ENCODE data around the gene SNRNP48. TPM values are rescaled to one million over a fixed set of nuclear protein-coding genes. Genes with fewer than 3 reads are reported as not detected.

The SNRNP48 gene
- total and polyA plus RNA-seq, 7 donors: 8.3 to 40.8 (median 9.9) TPM

GRCh38 chr6:7604003-7604402, 14.0 kb downstream of the SNRNP48 start:
- 57 to 67% (median 66%) methylated on average over 4 of the region's 4 CpGs for WGBS, 3 donors
- TF ChIP-seq CTCF (IDR thresholded peaks at IDR 0.05): no peak
- Histone ChIP-seq H3K4me1 (no peaks in the 10 kb centered on the region), H3K36me3 (ENCODE audit: insufficient read depth in 1 of 2, low read depth in 1 of 2) (peaks cover 12 to 98% of the 10 kb centered on the region in 2 donors), H3K27ac (no peak overlapping the region), H3K4me3 (no peak overlapping the region), H3K27me3 (ENCODE audit: insufficient read depth in 3 of 3, low read length in 2 of 3) (no peaks in the 10 kb centered on the region), H3K9me3 (no peaks in the 10 kb centered on the region)
- intact Hi-C loops (cut with DNase I): loop anchor here (5.0 kb wide), 2 partner anchors 202 to 307 kb away; no protein-coding TSS in a partner anchor
- ATAC-seq (peak; percentile 65 to 98 (median 77)), DNase-seq (no peak)

GRCh38 chr6:7604506-7604905, 14.5 kb downstream of the SNRNP48 start:
- no peak for TF ChIP-seq CTCF (IDR thresholded peaks at IDR 0.05)
- no peak for ATAC-seq
- WGBS, 3 donors: 91 to 98% (median 96%) methylated on average over 2 of the region's 2 CpGs

GRCh38 chr6:7615611-7616383, 25.8 kb downstream of the SNRNP48 start:
- Histone ChIP-seq H3K27me3 (ENCODE audit: insufficient read depth in 3 of 3, low read length in 2 of 3) (no peaks in the 10 kb centered on the region), H3K27ac (no peak overlapping the region), H3K36me3 (ENCODE audit: insufficient read depth in 1 of 2, low read depth in 1 of 2) (peaks cover 2 to 28% of the 10 kb centered on the region in 2 donors), H3K9me3 (no peaks in the 10 kb centered on the region), H3K4me3 (no peak overlapping the region), H3K4me1 (no peaks in the 10 kb centered on the region)
- ATAC-seq: peak in 3 of 4 donors; percentile 47 to 82 (median 69)
- no peak for DNase-seq
- peak; percentile 81 for TF ChIP-seq CTCF (IDR thresholded peaks at IDR 0.05)
- 21 to 35% (median 26%) methylated on average over 7 of the region's 7 CpGs for WGBS, 3 donors
- intact Hi-C loops (cut with DNase I): loop anchor here in 1 of 2 donors (10.0 kb wide), 1 partner anchor 941 kb away; no protein-coding TSS in a partner anchor

More at GRCh38 chr6:7604506-7604905, 14.5 kb downstream of the SNRNP48 start:
- H3K36me3 ChIP-seq (ENCODE audit: insufficient read depth in 1 of 2, low read depth in 1 of 2): peaks cover 12 to 98% of the 10 kb centered on the region in 2 donors
- intact Hi-C loops (cut with DNase I): loop anchor here (5.0 kb wide), 2 partner anchors 202 to 307 kb away; no protein-coding TSS in a partner anchor
- H3K9me3 ChIP-seq: no peaks in the 10 kb centered on the region
- H3K4me3 ChIP-seq: no peak overlapping the region
- DNase-seq: no peak
- H3K4me1 ChIP-seq: no peaks in the 10 kb centered on the region
- no peaks in the 10 kb centered on the region for H3K27me3 ChIP-seq (ENCODE audit: insufficient read depth in 3 of 3, low read length in 2 of 3)
- H3K27ac ChIP-seq: no peak overlapping the region

GRCh38 chr6:7617801-7618764, 28.1 kb downstream of the SNRNP48 start:
- peak in 1 of 2 donors; percentile 24 for DNase-seq

More at GRCh38 chr6:7617801-7618764, 28.1 kb downstream of the SNRNP48 start:
- Histone ChIP-seq H3K4me1 (no peaks in the 10 kb centered on the region), H3K27ac (no peak overlapping the region), H3K9me3 (no peaks in the 10 kb centered on the region), H3K4me3 (no peak overlapping the region), H3K36me3 (ENCODE audit: insufficient read depth in 1 of 2, low read depth in 1 of 2) (peaks cover under 1 to 7% of the 10 kb centered on the region in 2 donors), H3K27me3 (ENCODE audit: insufficient read depth in 3 of 3, low read length in 2 of 3) (no peaks in the 10 kb centered on the region)
- WGBS, 3 donors: 35 to 54% (median 52%) methylated on average over 12 of the region's 12 CpGs
- TF ChIP-seq CTCF (IDR thresholded peaks at IDR 0.05): no peak
- intact Hi-C loops (cut with DNase I): loop anchor here in 1 of 2 donors (10.0 kb wide), 1 partner anchor 943 kb away; no protein-coding TSS in a partner anchor
- peak; percentile 19 to 39 (median 35) for ATAC-seq
